HFF-Myc (cell line): ENCODE results near the gene DIAPH3.

Source experiments
- DNase-seq: peaks from one replicate; pipeline ENCODE4 v3.0.0-alpha.2; 2011; ENCODE audit warnings: low read depth; ENCODE audit errors: extremely low read depth
- H3K4me3 ChIP-seq: replicated peaks from 2 replicates; pipeline ENCODE4 v1.5.1; 2011; ENCODE audit warnings: low read depth, mild to moderate bottlenecking, control low read depth, low read length
- CTCF ChIP-seq: IDR thresholded peaks from 2 replicates; pipeline ENCODE4 v1.5.1; 2012; ENCODE audit warnings: mild to moderate bottlenecking, low read depth, low read length, control low read depth; ENCODE audit errors: missing control alignments

The DIAPH3 gene

GRCh38 chr13:60108589-60108988, 55.1 kb downstream of the DIAPH3 start:
- DNase-seq: no peak
- no peak overlapping the region for H3K4me3 ChIP-seq
- no peak for TF ChIP-seq CTCF

GRCh38 chr13:60099631-60100420, 63.9 kb downstream of the DIAPH3 start:
- TF ChIP-seq CTCF: no peak
- no peak overlapping the region for H3K4me3 ChIP-seq
- DNase-seq: no peak

GRCh38 chr13:60095300-60095699, 68.4 kb downstream of the DIAPH3 start:
- DNase-seq: no peak
- no peak overlapping the region for H3K4me3 ChIP-seq
- no peak for TF ChIP-seq CTCF

GRCh38 chr13:60094385-60095088, 69.2 kb downstream of the DIAPH3 start:
- TF ChIP-seq CTCF: no peak

GRCh38 chr13:60093425-60094019, 70.2 kb downstream of the DIAPH3 start:
- DNase-seq: no peak
- H3K4me3 ChIP-seq: no peak overlapping the region
- TF ChIP-seq CTCF: no peak

More at GRCh38 chr13:60094385-60095088, 69.2 kb downstream of the DIAPH3 start:
- DNase-seq: no peak
- H3K4me3 ChIP-seq: no peak overlapping the region

GRCh38 chr13:60091573-60091972, 72.2 kb downstream of the DIAPH3 start:
- no peak overlapping the region for H3K4me3 ChIP-seq
- no peak for TF ChIP-seq CTCF
- no peak for DNase-seq
